Measurements from ENCODE around the gene LPIN2. TPM values are rescaled to one million over a fixed set of nuclear protein-coding genes. Genes with fewer than 3 reads are reported as not detected.

LPIN2 gene
- total and polyA plus RNA-seq, 2 of the 13 experiments (the other 11 are each of a cell fraction or from before 2014, with no cell fraction given), result 46.0 to 119 TPM

DNA sequence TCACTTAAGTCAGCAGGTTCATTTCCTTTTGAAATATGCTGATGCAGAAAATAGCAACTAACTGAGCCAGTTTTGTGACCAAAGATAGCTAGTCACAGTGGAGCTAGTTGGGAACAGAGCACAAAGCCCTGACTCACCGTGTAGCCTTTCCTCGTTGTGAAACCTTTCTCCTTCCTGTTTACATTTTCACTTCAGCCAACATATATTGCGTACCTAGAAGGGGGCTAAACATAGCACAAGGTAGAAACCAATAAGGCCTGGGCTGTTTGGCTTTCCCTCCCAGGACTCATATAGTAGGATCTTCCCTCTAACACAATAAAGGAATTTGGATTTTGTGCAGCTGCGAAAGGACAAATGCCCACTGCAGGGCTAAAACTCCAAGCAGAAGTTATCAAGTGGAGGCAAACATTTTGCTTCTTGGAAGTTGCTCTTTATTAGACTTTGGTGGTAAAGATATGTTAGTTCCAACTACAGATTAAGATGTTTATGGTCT, 24.5 kb upstream of the LPIN2 start (continued):
- TF ChIP-seq, protein P1, sequence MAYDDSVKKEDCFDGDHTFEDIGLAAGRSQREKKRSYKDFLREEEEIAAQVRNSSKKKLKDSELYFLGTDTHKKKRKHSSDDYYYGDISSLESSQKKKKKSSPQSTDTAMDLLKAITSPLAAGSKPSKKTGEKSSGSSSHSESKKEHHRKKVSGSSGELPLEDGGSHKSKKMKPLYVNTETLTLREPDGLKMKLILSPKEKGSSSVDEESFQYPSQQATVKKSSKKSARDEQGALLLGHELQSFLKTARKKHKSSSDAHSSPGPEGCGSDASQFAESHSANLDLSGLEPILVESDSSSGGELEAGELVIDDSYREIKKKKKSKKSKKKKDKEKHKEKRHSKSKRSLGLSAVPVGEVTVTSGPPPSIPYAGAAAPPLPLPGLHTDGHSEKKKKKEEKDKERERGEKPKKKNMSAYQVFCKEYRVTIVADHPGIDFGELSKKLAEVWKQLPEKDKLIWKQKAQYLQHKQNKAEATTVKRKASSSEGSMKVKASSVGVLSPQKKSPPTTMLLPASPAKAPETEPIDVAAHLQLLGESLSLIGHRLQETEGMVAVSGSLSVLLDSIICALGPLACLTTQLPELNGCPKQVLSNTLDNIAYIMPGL (CRISPR knock-in tag; IDR thresholded peaks at IDR 0.05; ENCODE audit: borderline replicate concordance in 1 of 2, low read depth in 1 of 2), result peak; percentile 37 to 72; a peak in 1 of 4 replicates
- TF ChIP-seq PRPF4 (IDR thresholded peaks at IDR 0.05; ENCODE audit: low read depth, low read length, poor library complexity, severe bottlenecking) (no peak), ZNF550 (CRISPR knock-in tag; IDR thresholded peaks at IDR 0.05; ENCODE audit: borderline replicate concordance) (no peak), ATF1 (CRISPR knock-in tag; IDR thresholded peaks at IDR 0.05) (peak; percentile 58; the same call in 1 of the 2 replicates), CREM (IDR thresholded peaks at IDR 0.05) (peak; percentile 84), CREM (CRISPR knock-in tag; IDR thresholded peaks at IDR 0.05) (no peak), YEATS4 (CRISPR knock-in tag; IDR thresholded peaks at IDR 0.05; ENCODE audit: borderline replicate concordance) (peak; percentile 52; the same call in 1 of the 2 replicates), ZNF557 (CRISPR knock-in tag; IDR thresholded peaks at IDR 0.05) (0 out of 2 replicates have a peak, but pooled peaks have one; percentile 63), PITX1 (CRISPR knock-in tag; IDR thresholded peaks at IDR 0.05) (peak; percentile 42; the same call in 1 of the 2 replicates), CBX2 (IDR thresholded peaks at IDR 0.05; ENCODE audit: low read depth, low read length) (no peak), CBX2 (CRISPR knock-in tag; IDR thresholded peaks at IDR 0.05; ENCODE audit: low read depth) (no peak), SKIL (CRISPR knock-in tag; IDR thresholded peaks at IDR 0.05; ENCODE audit: borderline replicate concordance) (peak; percentile 40; the same call in 1 of the 2 replicates), SP5 (CRISPR knock-in tag; IDR thresholded peaks at IDR 0.05; ENCODE audit: borderline replicate concordance, low read depth) (peak; percentile 60; the same call in 1 of the 2 replicates), ZKSCAN1 (IDR thresholded peaks at IDR 0.05; ENCODE audit: low read length) (no peak), AFF4 (CRISPR knock-in tag; IDR thresholded peaks at IDR 0.05) (no peak)
- TF ChIP-seq, protein P2, sequence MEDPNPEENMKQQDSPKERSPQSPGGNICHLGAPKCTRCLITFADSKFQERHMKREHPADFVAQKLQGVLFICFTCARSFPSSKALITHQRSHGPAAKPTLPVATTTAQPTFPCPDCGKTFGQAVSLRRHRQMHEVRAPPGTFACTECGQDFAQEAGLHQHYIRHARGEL (CRISPR knock-in tag; IDR thresholded peaks at IDR 0.05), result no peak

Data from HepG2 (cell line).